Ureter (tissue), 1 donor: ENCODE measurements around the gene UBE2E2. TPM values are rescaled to one million over a fixed set of nuclear protein-coding genes. Genes with fewer than 3 reads are reported as not detected.

ENCODE experiments used
- DNase-seq: peaks from one replicate; pipeline ENCODE4 v3.0.0-alpha.2; 2020; ENCODE audit warnings: low spot score
- total RNA-seq: library from RNA; stranded (reverse); gene quantifications from one replicate; pipeline ENCODE4 v1.2.4, GENCODE V29; 2023
- donor health status: DM: yes; HTN: yes; CAD: no.

UBE2E2 gene
- total RNA-seq, 1 donor from 2014 or later: 28.3 TPM

GRCh38 chr3:23389089-23389488 lies 186.0 kb downstream of the UBE2E2 start:
- DNase-seq: no peak

- DNase-seq: no peak
These were observed 186.6 kb downstream of the UBE2E2 start for GRCh38 chr3:23389686-23390085.

DNA sequence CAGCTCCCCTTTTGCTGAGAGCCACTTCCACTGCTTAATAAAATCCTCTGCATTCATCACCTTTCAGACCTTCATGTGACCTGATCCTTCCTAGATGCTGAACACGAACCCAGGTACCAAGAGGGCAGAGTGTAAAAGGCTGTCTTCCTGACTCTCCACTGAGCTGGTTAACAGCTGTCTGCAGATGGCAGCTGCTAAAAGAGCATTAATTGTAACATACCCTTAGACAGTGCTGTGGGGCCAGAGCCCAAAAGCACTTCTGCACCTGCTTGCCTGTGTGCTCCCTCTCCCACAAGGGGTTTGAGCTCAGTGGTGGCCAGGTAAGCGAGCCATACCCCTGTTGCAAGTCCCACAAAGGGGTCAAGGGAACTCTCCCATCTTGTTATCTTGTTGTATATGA lies 187.3 kb downstream of the UBE2E2 start:
- no peak for DNase-seq

GRCh38 chr3:23390989-23391553 lies 187.9 kb downstream of the UBE2E2 start:
- DNase-seq: no peak

- no peak for DNase-seq
These were observed 192.0 kb downstream of the UBE2E2 start for GRCh38 chr3:23395115-23395514.

- no peak for DNase-seq
These were observed 193.6 kb downstream of the UBE2E2 start for GRCh38 chr3:23396746-23397145.

- no peak for DNase-seq
These were observed 196.1 kb downstream of the UBE2E2 start for GRCh38 chr3:23399221-23399620.

DNA sequence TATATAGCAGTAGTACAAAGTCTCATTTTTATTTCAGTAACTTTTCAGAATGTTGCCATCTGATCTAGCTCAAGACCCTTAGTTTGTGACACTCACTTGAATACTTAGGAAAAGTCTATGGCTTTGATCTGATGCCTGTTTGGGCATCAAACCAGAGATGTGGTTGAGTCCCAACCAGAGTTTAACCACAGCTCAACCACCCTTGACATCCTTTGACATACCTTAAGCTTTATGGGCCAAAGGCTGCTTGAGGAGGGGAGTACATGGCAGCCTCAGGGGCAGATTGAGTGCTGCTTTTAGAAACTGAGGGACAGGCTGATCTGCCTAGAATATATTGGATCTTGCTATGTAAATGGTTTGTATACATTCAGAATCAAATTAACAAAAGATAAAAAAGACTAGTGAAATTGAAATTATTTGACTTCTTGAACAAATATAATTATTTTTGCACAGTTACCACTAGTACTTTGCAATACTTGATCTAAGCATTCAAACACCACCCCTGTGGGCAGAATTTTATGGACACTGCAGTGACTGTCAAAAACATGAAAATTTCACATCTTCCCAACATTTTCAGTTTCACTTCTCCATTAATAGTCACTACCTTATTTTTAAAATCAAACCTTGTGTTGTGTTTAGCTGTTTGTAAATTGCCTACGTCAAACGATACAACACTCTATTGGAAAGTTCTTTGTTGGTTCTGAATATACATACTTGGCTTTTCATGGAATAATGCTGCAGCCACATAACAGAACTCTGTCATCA lies 199.8 kb downstream of the UBE2E2 start:
- no peak for DNase-seq

GRCh38 chr3:23404246-23404645 lies 201.1 kb downstream of the UBE2E2 start:
- DNase-seq: no peak

- no peak for DNase-seq
These were observed 202.0 kb downstream of the UBE2E2 start for GRCh38 chr3:23405081-23405480.

DNA sequence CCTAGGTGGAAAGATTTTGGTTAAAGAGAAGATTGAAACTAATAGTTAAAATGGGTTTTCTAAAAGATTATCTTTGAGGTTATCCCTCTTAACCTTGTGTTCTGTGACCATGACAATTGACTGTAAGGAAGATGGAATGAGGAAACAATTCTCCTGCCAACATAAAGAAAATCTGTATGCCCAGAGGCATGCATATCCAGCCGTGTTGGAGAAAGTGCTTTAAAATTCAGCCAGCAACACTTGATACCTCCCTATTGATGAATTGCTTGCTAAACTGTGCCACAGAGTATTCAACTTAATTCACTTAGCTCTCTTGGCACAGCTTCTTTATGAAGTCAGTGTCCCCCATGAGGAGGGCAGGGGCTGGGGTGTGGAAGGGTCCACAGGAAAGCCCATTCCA lies 203.5 kb downstream of the UBE2E2 start:
- no peak for DNase-seq

- no peak for DNase-seq
These were observed 214.9 kb downstream of the UBE2E2 start for GRCh38 chr3:23418026-23418425.

DNA sequence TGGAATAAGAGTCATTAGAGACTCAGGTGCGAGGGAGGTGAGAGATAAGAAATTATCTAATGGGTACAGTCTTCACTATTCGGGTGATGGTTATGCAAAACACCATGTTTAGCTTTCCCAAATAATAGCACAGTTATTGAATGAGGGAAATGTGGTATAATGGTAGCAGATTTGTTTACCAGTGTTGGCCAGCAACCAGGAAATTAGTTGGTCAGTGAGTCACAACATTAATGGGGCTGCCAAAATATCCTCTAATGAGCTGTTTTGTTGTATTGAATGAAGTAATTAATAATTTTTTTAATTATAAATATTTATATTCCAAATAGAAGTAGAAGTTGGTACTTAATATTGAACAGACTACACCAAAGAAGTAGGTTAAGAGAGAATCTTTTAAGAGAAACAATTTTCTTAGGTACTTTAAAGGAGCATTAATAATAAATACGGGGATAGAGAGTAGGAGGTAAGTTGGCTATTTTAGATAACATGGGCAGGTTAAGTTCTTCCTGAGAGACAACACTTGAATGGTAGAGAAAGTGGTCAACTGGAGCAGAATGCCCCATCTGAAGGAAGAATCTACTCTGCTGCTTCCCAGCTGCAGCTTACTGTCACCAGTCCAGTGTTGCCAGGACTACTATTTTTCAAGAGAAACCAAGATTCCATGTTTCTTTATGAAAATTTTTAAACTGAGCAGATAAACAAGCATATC lies 218.8 kb downstream of the UBE2E2 start:
- no peak for DNase-seq

DNA sequence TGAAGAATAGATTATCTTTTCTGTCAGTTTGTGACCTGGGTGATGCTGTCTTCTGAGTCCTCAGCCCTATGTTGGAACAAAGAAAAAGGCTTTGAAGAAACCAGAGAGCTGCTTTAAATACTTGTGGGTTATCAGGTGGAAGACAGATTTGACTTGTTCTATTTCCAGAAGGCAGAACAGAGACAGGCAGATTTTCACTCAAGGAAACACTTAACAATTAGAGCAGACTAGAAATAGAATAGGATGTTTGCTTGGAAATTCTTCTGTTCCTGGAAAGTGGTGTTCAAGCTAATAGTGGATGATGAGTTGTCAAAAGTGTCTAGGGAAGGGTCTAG lies 219.4 kb downstream of the UBE2E2 start:
- DNase-seq: no peak

- no peak for DNase-seq
These were observed 222.3 kb downstream of the UBE2E2 start for GRCh38 chr3:23425410-23425809.

DNA sequence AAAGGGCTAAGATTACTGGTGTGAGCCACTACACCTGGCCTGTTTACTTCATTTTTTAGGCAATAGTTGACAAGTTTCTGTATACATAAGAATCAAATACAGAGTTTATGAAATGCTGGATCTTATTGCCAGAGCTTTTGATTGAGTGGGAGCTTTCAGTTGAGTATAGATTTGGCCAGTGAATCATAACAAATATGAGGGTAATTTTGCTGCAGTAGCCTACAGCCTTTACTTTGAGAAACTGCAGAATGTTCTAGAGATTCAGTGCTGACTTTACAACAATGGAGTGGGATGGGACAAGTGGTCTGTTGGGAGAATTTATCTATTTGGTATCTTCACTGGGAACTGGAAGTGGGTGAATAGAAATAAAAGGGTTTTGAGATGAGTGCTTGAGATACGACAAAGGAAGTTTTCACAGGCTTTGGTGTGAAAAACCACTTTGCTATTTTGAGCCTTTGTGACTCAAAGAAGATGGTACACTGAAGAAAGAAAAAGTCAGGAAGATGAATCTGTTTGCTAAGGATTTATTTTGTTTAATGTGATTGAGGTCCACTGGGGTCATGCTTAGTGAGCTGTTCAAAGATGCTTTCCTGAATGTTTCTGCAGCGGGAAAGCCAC lies 227.8 kb downstream of the UBE2E2 start:
- DNase-seq: no peak

- no peak for DNase-seq
These were observed 228.6 kb downstream of the UBE2E2 start for GRCh38 chr3:23431764-23432163.

- DNase-seq: no peak
These were observed 232.2 kb downstream of the UBE2E2 start for GRCh38 chr3:23435318-23435717.

DNA sequence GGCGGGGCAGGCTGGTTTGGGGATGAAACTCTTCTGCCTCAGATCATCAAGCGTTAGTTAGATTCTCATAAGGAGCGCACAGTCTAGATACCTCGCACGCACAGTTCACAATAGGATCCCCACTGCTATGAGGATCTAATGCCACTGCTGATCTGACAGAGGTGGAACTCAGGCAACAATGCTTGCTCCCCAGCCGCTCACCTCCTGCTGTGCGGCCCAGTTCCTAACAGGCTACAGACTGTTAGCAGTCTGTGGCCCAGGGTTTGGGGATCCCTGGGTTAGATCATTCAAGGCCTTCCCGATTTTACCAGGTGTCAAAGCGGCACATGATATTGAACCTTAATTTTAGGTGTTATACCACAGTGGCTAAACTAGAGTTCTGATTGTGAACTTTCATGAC lies 232.8 kb downstream of the UBE2E2 start:
- DNase-seq: no peak

DNA sequence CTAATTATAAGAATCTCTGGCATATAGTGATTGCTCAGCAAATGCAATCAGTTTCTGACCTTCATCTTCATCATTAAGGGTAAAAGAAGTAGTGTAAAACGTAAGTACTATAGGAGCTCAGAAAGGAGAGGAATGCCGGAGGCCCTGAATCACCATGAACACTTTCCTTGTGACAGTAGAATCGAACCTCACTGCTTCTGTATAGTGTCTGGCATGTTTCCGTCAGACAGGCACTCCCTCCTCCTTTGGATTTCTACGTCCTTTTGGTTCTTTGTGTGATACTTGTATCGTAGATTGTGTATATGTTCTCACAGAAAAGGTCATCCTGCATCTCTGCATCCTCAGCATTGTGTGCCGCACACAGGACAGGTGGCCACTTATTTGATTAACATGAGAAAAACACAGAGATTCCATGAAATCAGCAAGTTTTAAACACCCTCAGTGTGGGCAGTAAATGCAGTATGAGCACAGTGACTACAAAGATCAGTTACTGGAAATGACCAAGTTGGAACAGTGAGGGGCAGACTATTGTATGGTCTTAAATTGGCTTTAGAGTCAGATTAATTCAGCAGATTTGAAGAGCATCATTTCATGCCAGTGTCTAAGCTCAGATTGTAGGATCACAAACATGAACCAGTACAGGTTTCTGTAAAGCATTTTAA lies 234.5 kb downstream of the UBE2E2 start:
- no peak for DNase-seq

GRCh38 chr3:23438657-23439056 lies 235.5 kb downstream of the UBE2E2 start:
- no peak for DNase-seq

GRCh38 chr3:23439080-23439479 lies 236.0 kb downstream of the UBE2E2 start:
- DNase-seq: no peak
